ENCODE data around the gene CMYA5. TPM values are rescaled to one million over a fixed set of nuclear protein-coding genes. Genes with fewer than 3 reads are reported as not detected.

CMYA5 gene
- total and polyA plus RNA-seq, 9 of the 15 experiments (the other 6 are each of a cell fraction or from before 2014, with no cell fraction given): 0.18 to 1.1 (median 0.32) TPM

GRCh38 chr5:79754865-79755555 is 65.4 kb downstream of the CMYA5 start:
- CTCF ChIA-PET (ENCODE audit: low intra/inter-chr PET ratio): no interaction called here
- Histone ChIP-seq H3K9me1 (ENCODE audit: control insufficient read depth, insufficient read depth, low read length) (no peaks in the 10 kb centered on the region), H3K27ac (ENCODE audit: extremely low read depth, low read depth, low read length) (no peak overlapping the region), H3K79me2 (ENCODE audit: control insufficient read depth, insufficient read depth, low read length) (no peaks in the 10 kb centered on the region), H4K20me1 (replicated peaks; ENCODE audit: control insufficient read depth, insufficient read depth, low read length) (no peaks in the 10 kb centered on the region), H3K9ac (ENCODE audit: insufficient read depth in 1 of 2, low read depth in 2 of 2, low read length in 2 of 2) (no peak overlapping the region), H3K9me3 (replicated peaks; ENCODE audit: control insufficient read depth, insufficient read depth, low read depth, low read length) (no peaks in the 10 kb centered on the region), H3K4me1 (replicated peaks in 1 of 2; ENCODE audit: control insufficient read depth in 2 of 2, insufficient read depth in 2 of 2, low read length in 2 of 2) (no peaks in the 10 kb centered on the region), H2AFZ (ENCODE audit: low read depth, low read length) (no peak overlapping the region), H3K4me2 (ENCODE audit: insufficient read depth, low read length) (no peak overlapping the region), H3K4me3 (no peak overlapping the region), H3K27me3 (ENCODE audit: control insufficient read depth in 2 of 2, insufficient read depth in 2 of 2, low read length in 2 of 2) (peaks cover 5 to 6% of the 10 kb centered on the region in 2 experiments; a peak in 3 of 5 replicates), H3K36me3 (ENCODE audit: control insufficient read depth, insufficient read depth, low read length) (no peaks in the 10 kb centered on the region)
- FAIRE-seq (no peak), ATAC-seq (no peak), DNase-seq (ENCODE audit: extremely low read depth in 1 of 4, low spot score in 3 of 4) (no peak)
- WGBS (ENCODE audit: insufficient coverage, low coverage, missing lambda C conversion rate): 1% methylated on average over 7 of the region's 7 CpGs
- in situ Hi-C loops (cut with MboI) (no loop called here), intact Hi-C loops (cut with micrococcal nuclease) (no loop called here)
- BruUV-seq (replicated peaks): no TSS peak
- TF ChIP-seq NFRKB (IDR thresholded peaks at IDR 0.05; ENCODE audit: low read depth): no peak
- no peak for TF ChIP-seq ZNF174 (CRISPR knock-in tag; IDR thresholded peaks at IDR 0.05)
- POLR2A ChIA-PET: interaction anchor here (1.2 kb wide), 1 partner anchor 8 kb away, joined by 4 read pairs; no protein-coding TSS in a partner anchor

- in situ Hi-C loops (cut with MboI): no loop called here
- WGBS (ENCODE audit: insufficient coverage, low coverage, missing lambda C conversion rate): 11% methylated on average over 4 of the region's 4 CpGs
- BruUV-seq (replicated peaks): no TSS peak
- Histone ChIP-seq H3K4me1 (replicated peaks in 1 of 2; ENCODE audit: control insufficient read depth in 2 of 2, insufficient read depth in 2 of 2, low read length in 2 of 2) (no peaks in the 10 kb centered on the region), H3K9me3 (replicated peaks; ENCODE audit: control insufficient read depth, insufficient read depth, low read depth, low read length) (no peaks in the 10 kb centered on the region), H3K4me2 (ENCODE audit: insufficient read depth, low read length) (no peak overlapping the region), H3K79me2 (ENCODE audit: control insufficient read depth, insufficient read depth, low read length) (no peaks in the 10 kb centered on the region), H3K27ac (ENCODE audit: extremely low read depth, low read depth, low read length) (no peak overlapping the region), H2AFZ (ENCODE audit: low read depth, low read length) (no peak overlapping the region), H3K27me3 (ENCODE audit: control insufficient read depth in 2 of 2, insufficient read depth in 2 of 2, low read length in 2 of 2) (peaks cover 5 to 6% of the 10 kb centered on the region in 2 experiments; a peak in 3 of 5 replicates), H3K36me3 (ENCODE audit: control insufficient read depth, insufficient read depth, low read length) (no peaks in the 10 kb centered on the region), H3K9ac (ENCODE audit: insufficient read depth in 1 of 2, low read depth in 2 of 2, low read length in 2 of 2) (no peak overlapping the region), H4K20me1 (replicated peaks; ENCODE audit: control insufficient read depth, insufficient read depth, low read length) (no peaks in the 10 kb centered on the region), H3K4me3 (no peak overlapping the region), H3K9me1 (ENCODE audit: control insufficient read depth, insufficient read depth, low read length) (no peaks in the 10 kb centered on the region)
- no peak for FAIRE-seq
- ATAC-seq: no peak
- CTCF ChIA-PET (ENCODE audit: low intra/inter-chr PET ratio): no interaction called here
- POLR2A ChIA-PET: no interaction called here
- no peak for DNase-seq (ENCODE audit: extremely low read depth in 1 of 4, low spot score in 3 of 4)
- intact Hi-C loops (cut with micrococcal nuclease): no loop called here
- no peak for TF ChIP-seq ZNF668 (CRISPR knock-in tag; IDR thresholded peaks at IDR 0.05)
- TF ChIP-seq ZNF445 (CRISPR knock-in tag; IDR thresholded peaks at IDR 0.05; ENCODE audit: low read depth): no peak
- no peak for TF ChIP-seq KLF10 (CRISPR knock-in tag; IDR thresholded peaks at IDR 0.05)
- TF ChIP-seq ZNF511 (CRISPR knock-in tag; IDR thresholded peaks at IDR 0.05): no peak
- no peak for TF ChIP-seq CHAMP1 (IDR thresholded peaks at IDR 0.05)
- no peak for TF ChIP-seq EP400 (IDR thresholded peaks at IDR 0.05)
- TF ChIP-seq TOE1 (IDR thresholded peaks at IDR 0.05; ENCODE audit: borderline replicate concordance): no peak
- no peak for TF ChIP-seq TOE1 (CRISPR knock-in tag; IDR thresholded peaks at IDR 0.05; ENCODE audit: borderline replicate concordance, low read depth)
- no peak for TF ChIP-seq ASH1L (IDR thresholded peaks at IDR 0.05; ENCODE audit: borderline replicate concordance, low read depth, partially characterized antibody)
- TF ChIP-seq TAF1 (IDR thresholded peaks at IDR 0.05; ENCODE audit: control insufficient read depth, extremely low read depth, insufficient read depth, low read length, severe bottlenecking): no peak
These were observed 66.4 kb downstream of the CMYA5 start for GRCh38 chr5:79756076-79756475.

All from K562 (cell line).